Breast epithelium (tissue), 4 donors: ENCODE data around the gene ARID1B. TPM values are rescaled to one million over a fixed set of nuclear protein-coding genes. Genes with fewer than 3 reads are reported as not detected.

Experiments
- DNase-seq, 2 donors: peaks; one replicate each; pipeline ENCODE4 v3.0.0-alpha.2; 2019; ENCODE audit warnings: low spot score in 2 of 2
- H3K27ac ChIP-seq, 2 donors: fragments of 200-600 bp; sonication (generic) in 1 of 2; one replicate each; pipeline ENCODE4 v1.5.1; 2016 to 2019; ENCODE audit warnings: mild to moderate bottlenecking in 1 of 2
- H3K27me3 ChIP-seq, 2 donors: fragments of 200-600 bp; sonication (generic) in 1 of 2; one replicate each; pipeline versions ENCODE4 v1.5.1 to v1.6.0; 2017 to 2019; ENCODE audit warnings: control low read depth in 1 of 2, mild to moderate bottlenecking in 1 of 2
- H3K36me3 ChIP-seq: fragments of 200-600 bp; one replicate; pipeline ENCODE4 v1.5.1; 2019
- H3K4me1 ChIP-seq, 2 donors: fragments of 200-600 bp; sonication (generic); one replicate each; pipeline ENCODE4 v1.5.1; 2016 to 2019; ENCODE audit warnings: control low read depth in 1 of 2
- H3K4me3 ChIP-seq, 3 donors: fragments of 200-600 bp; sonication (generic); 1 replicate in 2 of 3; 2 replicates in 1 of 3; pipeline ENCODE4 v1.5.1; 2016 to 2019; ENCODE audit warnings: mild to moderate bottlenecking in 3 of 3, moderate library complexity in 2 of 3
- H3K9me3 ChIP-seq, 2 donors: fragments of 200-600 bp; sonication (generic) in 1 of 2; one replicate each; pipeline ENCODE4 v1.5.1; 2016 to 2019; ENCODE audit warnings: control low read depth in 1 of 2
- CTCF ChIP-seq, 3 donors: fragments of 450-650 bp; IDR thresholded peaks; one replicate each; pipeline ENCODE4 v1.5.1; 2016 to 2017; ENCODE audit warnings: antibody characterized with exemption in 3 of 3, mild to moderate bottlenecking in 3 of 3, moderate library complexity in 3 of 3
- POLR2A ChIP-seq: fragments of 450-650 bp; IDR thresholded peaks from one replicate; pipeline ENCODE4 v1.6.1; 2016; ENCODE audit warnings: antibody characterized with exemption, mild to moderate bottlenecking, moderate library complexity
- POLR2AphosphoS5 ChIP-seq, 3 donors: sonication (generic); formaldehyde crosslinking; IDR thresholded peaks; one replicate each; pipeline ENCODE4 v1.6.1; 2017; ENCODE audit warnings: antibody characterized with exemption in 3 of 3
- intact Hi-C: fragments of 100-400 bp; cut with DNase I; formaldehyde crosslinking; loops from one replicate; pipeline ENCODE4 v1.15.1; 2023; ENCODE audit warnings: low total_unique reads
- total RNA-seq, 3 donors: library from RNA; depleted of rRNA; stranded (reverse); fragments of >200 nt; gene quantifications; one replicate each; pipeline ENCODE4 v1.1.0, GENCODE V29; 2016

ARID1B gene
- total RNA-seq, 3 donors from 2014 or later = 99.9 to 205 (median 131) TPM

GRCh38 chr6:157094038-157094437, 316.9 kb downstream of the ARID1B start:
- DNase-seq = no peak
- TF ChIP-seq CTCF (IDR thresholded peaks at IDR 0.05) (no peak), POLR2A (no peak)
- no peak overlapping the region for H3K4me3 ChIP-seq
- H3K9me3 ChIP-seq = no peaks in the 10 kb centered on the region
- H3K4me1 ChIP-seq = no peaks in the 10 kb centered on the region
- H3K27ac ChIP-seq = no peak overlapping the region
- H3K27me3 ChIP-seq = no peaks in the 10 kb centered on the region
- H3K36me3 ChIP-seq = no peaks in the 10 kb centered on the region
- intact Hi-C loops = no loop called here

- TF ChIP-seq POLR2A (no peak), CTCF (IDR thresholded peaks at IDR 0.05) (no peak), POLR2AphosphoS5 (IDR thresholded peaks at IDR 0.05) (no peak)
- intact Hi-C loops = no loop called here
Measured at GRCh38 chr6:157095084-157095483, 317.9 kb downstream of the ARID1B start.

GRCh38 chr6:157095569-157095968, 318.4 kb downstream of the ARID1B start:
- no peaks in the 10 kb centered on the region for H3K27me3 ChIP-seq
- TF ChIP-seq CTCF (IDR thresholded peaks at IDR 0.05) = no peak
- no peak for TF ChIP-seq POLR2AphosphoS5 (IDR thresholded peaks at IDR 0.05)
- TF ChIP-seq POLR2A = no peak
- no peaks in the 10 kb centered on the region for H3K4me1 ChIP-seq
- no peaks in the 10 kb centered on the region for H3K36me3 ChIP-seq
- intact Hi-C loops = no loop called here
- no peak overlapping the region for H3K4me3 ChIP-seq
- no peaks in the 10 kb centered on the region for H3K9me3 ChIP-seq
- DNase-seq = no peak
- H3K27ac ChIP-seq = no peak overlapping the region

More at GRCh38 chr6:157095084-157095483, 317.9 kb downstream of the ARID1B start:
- no peak for DNase-seq
- Histone ChIP-seq H3K27ac (no peak overlapping the region), H3K27me3 (no peaks in the 10 kb centered on the region), H3K4me3 (no peak overlapping the region), H3K36me3 (no peaks in the 10 kb centered on the region), H3K4me1 (no peaks in the 10 kb centered on the region), H3K9me3 (no peaks in the 10 kb centered on the region)

GRCh38 chr6:157096105-157096504, 318.9 kb downstream of the ARID1B start:
- Histone ChIP-seq H3K4me1 (no peaks in the 10 kb centered on the region), H3K27me3 (no peaks in the 10 kb centered on the region), H3K27ac (no peak overlapping the region), H3K36me3 (no peaks in the 10 kb centered on the region), H3K9me3 (no peaks in the 10 kb centered on the region), H3K4me3 (no peak overlapping the region)
- intact Hi-C loops = no loop called here
- no peak for DNase-seq
- TF ChIP-seq POLR2AphosphoS5 (IDR thresholded peaks at IDR 0.05) = no peak

GRCh38 chr6:157096522-157096921, 319.3 kb downstream of the ARID1B start:
- no peak for DNase-seq
- intact Hi-C loops = no loop called here
- Histone ChIP-seq H3K27ac (no peak overlapping the region), H3K4me1 (no peaks in the 10 kb centered on the region), H3K36me3 (no peaks in the 10 kb centered on the region), H3K27me3 (no peaks in the 10 kb centered on the region), H3K9me3 (no peaks in the 10 kb centered on the region), H3K4me3 (no peak overlapping the region)
- no peak for TF ChIP-seq POLR2AphosphoS5 (IDR thresholded peaks at IDR 0.05)
- TF ChIP-seq CTCF (IDR thresholded peaks at IDR 0.05) = no peak
